Measurements from ENCODE around the gene TMIGD1. TPM values are rescaled to one million over a fixed set of nuclear protein-coding genes. Genes with fewer than 3 reads are reported as not detected.

The TMIGD1 gene
- total and polyA plus RNA-seq, 2 of the 13 experiments (the other 11 are each of a cell fraction or from before 2014, with no cell fraction given), result not detected

DNA sequence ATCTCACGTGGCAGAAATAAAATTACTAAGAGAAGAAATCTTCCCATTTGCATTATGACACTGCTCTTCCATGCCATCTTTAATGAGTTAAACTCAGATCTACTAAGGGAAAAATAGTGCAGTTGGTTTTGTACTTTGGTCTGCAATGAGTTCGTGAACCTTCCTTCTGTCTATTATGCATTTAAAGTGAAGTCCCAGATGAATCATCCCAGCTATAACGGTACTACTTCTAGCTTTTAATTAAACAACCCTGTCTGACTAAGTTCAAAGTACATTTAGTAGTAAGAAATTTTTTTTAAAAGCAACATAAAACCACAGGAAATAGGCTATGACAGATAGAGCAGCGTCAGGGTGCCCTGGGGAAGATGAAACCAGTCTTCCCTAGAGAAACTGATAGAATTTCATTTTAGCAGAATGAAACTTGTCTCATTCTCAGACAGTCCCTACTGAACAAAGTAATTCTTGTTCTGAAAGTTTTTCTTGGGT, 1.8 kb downstream of the TMIGD1 start (continued):
- TF ChIP-seq, protein P1, sequence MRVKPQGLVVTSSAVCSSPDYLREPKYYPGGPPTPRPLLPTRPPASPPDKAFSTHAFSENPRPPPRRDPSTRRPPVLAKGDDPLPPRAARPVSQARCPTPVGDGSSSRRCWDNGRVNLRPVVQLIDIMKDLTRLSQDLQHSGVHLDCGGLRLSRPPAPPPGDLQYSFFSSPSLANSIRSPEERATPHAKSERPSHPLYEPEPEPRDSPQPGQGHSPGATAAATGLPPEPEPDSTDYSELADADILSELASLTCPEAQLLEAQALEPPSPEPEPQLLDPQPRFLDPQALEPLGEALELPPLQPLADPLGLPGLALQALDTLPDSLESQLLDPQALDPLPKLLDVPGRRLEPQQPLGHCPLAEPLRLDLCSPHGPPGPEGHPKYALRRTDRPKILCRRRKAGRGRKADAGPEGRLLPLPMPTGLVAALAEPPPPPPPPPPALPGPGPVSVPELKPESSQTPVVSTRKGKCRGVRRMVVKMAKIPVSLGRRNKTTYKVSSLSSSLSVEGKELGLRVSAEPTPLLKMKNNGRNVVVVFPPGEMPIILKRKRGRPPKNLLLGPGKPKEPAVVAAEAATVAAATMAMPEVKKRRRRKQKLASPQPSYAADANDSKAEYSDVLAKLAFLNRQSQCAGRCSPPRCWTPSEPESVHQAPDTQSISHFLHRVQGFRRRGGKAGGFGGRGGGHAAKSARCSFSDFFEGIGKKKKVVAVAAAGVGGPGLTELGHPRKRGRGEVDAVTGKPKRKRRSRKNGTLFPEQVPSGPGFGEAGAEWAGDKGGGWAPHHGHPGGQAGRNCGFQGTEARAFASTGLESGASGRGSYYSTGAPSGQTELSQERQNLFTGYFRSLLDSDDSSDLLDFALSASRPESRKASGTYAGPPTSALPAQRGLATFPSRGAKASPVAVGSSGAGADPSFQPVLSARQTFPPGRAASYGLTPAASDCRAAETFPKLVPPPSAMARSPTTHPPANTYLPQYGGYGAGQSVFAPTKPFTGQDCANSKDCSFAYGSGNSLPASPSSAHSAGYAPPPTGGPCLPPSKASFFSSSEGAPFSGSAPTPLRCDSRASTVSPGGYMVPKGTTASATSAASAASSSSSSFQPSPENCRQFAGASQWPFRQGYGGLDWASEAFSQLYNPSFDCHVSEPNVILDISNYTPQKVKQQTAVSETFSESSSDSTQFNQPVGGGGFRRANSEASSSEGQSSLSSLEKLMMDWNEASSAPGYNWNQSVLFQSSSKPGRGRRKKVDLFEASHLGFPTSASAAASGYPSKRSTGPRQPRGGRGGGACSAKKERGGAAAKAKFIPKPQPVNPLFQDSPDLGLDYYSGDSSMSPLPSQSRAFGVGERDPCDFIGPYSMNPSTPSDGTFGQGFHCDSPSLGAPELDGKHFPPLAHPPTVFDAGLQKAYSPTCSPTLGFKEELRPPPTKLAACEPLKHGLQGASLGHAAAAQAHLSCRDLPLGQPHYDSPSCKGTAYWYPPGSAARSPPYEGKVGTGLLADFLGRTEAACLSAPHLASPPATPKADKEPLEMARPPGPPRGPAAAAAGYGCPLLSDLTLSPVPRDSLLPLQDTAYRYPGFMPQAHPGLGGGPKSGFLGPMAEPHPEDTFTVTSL (CRISPR knock-in tag; IDR thresholded peaks at IDR 0.05; ENCODE audit: borderline replicate concordance), result peak; percentile 68; the same call in 1 of the 2 replicates
- TF ChIP-seq, protein P2, sequence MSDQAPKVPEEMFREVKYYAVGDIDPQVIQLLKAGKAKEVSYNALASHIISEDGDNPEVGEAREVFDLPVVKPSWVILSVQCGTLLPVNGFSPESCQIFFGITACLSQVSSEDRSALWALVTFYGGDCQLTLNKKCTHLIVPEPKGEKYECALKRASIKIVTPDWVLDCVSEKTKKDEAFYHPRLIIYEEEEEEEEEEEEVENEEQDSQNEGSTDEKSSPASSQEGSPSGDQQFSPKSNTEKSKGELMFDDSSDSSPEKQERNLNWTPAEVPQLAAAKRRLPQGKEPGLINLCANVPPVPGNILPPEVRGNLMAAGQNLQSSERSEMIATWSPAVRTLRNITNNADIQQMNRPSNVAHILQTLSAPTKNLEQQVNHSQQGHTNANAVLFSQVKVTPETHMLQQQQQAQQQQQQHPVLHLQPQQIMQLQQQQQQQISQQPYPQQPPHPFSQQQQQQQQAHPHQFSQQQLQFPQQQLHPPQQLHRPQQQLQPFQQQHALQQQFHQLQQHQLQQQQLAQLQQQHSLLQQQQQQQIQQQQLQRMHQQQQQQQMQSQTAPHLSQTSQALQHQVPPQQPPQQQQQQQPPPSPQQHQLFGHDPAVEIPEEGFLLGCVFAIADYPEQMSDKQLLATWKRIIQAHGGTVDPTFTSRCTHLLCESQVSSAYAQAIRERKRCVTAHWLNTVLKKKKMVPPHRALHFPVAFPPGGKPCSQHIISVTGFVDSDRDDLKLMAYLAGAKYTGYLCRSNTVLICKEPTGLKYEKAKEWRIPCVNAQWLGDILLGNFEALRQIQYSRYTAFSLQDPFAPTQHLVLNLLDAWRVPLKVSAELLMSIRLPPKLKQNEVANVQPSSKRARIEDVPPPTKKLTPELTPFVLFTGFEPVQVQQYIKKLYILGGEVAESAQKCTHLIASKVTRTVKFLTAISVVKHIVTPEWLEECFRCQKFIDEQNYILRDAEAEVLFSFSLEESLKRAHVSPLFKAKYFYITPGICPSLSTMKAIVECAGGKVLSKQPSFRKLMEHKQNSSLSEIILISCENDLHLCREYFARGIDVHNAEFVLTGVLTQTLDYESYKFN (CRISPR knock-in tag; conservative IDR thresholded peaks at IDR 0.05), result peak; percentile 77
- TF ChIP-seq MIER3 (CRISPR knock-in tag; IDR thresholded peaks at IDR 0.05; ENCODE audit: borderline replicate concordance), result 0 out of 2 replicates have a peak, but pooled peaks have one; percentile 9
- TF ChIP-seq ZNF263 (CRISPR knock-in tag; IDR thresholded peaks at IDR 0.05), result no peak
- peak; percentile 63; the same call in 1 of the 2 replicates for TF ChIP-seq KDM6A (CRISPR knock-in tag; IDR thresholded peaks at IDR 0.05; ENCODE audit: low read depth)
- TF ChIP-seq, protein P3, sequence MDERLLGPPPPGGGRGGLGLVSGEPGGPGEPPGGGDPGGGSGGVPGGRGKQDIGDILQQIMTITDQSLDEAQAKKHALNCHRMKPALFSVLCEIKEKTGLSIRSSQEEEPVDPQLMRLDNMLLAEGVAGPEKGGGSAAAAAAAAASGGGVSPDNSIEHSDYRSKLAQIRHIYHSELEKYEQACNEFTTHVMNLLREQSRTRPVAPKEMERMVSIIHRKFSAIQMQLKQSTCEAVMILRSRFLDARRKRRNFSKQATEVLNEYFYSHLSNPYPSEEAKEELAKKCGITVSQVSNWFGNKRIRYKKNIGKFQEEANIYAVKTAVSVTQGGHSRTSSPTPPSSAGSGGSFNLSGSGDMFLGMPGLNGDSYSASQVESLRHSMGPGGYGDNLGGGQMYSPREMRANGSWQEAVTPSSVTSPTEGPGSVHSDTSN (CRISPR knock-in tag; IDR thresholded peaks at IDR 0.05), result no peak
- TF ChIP-seq, protein P4, sequence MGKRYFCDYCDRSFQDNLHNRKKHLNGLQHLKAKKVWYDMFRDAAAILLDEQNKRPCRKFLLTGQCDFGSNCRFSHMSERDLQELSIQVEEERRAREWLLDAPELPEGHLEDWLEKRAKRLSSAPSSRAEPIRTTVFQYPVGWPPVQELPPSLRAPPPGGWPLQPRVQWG (CRISPR knock-in tag; IDR thresholded peaks at IDR 0.05; ENCODE audit: borderline replicate concordance, low read depth), result no peak
- no peak for TF ChIP-seq ZNF296 (CRISPR knock-in tag; conservative IDR thresholded peaks at IDR 0.05)
- peak; percentile 79 for TF ChIP-seq MIXL1 (CRISPR knock-in tag; IDR thresholded peaks at IDR 0.05)
- TF ChIP-seq, protein P5, sequence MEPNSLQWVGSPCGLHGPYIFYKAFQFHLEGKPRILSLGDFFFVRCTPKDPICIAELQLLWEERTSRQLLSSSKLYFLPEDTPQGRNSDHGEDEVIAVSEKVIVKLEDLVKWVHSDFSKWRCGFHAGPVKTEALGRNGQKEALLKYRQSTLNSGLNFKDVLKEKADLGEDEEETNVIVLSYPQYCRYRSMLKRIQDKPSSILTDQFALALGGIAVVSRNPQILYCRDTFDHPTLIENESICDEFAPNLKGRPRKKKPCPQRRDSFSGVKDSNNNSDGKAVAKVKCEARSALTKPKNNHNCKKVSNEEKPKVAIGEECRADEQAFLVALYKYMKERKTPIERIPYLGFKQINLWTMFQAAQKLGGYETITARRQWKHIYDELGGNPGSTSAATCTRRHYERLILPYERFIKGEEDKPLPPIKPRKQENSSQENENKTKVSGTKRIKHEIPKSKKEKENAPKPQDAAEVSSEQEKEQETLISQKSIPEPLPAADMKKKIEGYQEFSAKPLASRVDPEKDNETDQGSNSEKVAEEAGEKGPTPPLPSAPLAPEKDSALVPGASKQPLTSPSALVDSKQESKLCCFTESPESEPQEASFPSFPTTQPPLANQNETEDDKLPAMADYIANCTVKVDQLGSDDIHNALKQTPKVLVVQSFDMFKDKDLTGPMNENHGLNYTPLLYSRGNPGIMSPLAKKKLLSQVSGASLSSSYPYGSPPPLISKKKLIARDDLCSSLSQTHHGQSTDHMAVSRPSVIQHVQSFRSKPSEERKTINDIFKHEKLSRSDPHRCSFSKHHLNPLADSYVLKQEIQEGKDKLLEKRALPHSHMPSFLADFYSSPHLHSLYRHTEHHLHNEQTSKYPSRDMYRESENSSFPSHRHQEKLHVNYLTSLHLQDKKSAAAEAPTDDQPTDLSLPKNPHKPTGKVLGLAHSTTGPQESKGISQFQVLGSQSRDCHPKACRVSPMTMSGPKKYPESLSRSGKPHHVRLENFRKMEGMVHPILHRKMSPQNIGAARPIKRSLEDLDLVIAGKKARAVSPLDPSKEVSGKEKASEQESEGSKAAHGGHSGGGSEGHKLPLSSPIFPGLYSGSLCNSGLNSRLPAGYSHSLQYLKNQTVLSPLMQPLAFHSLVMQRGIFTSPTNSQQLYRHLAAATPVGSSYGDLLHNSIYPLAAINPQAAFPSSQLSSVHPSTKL (CRISPR knock-in tag; IDR thresholded peaks at IDR 0.05), result peak; percentile 60; the same call in 1 of the 2 replicates
- TF ChIP-seq, protein P6, sequence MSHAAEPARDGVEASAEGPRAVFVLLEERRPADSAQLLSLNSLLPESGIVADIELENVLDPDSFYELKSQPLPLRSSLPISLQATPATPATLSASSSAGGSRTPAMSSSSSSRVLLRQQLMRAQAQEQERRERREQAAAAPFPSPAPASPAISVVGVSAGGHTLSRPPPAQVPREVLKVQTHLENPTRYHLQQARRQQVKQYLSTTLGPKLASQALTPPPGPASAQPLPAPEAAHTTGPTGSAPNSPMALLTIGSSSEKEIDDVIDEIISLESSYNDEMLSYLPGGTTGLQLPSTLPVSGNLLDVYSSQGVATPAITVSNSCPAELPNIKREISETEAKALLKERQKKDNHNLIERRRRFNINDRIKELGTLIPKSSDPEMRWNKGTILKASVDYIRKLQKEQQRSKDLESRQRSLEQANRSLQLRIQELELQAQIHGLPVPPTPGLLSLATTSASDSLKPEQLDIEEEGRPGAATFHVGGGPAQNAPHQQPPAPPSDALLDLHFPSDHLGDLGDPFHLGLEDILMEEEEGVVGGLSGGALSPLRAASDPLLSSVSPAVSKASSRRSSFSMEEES (CRISPR knock-in tag; IDR thresholded peaks at IDR 0.05), result no peak
- TF ChIP-seq CEBPB (IDR thresholded peaks at IDR 0.05; ENCODE audit: borderline replicate concordance, low read depth, low read length), result no peak
